GM12878 (cell line): ENCODE measurements around the gene CHCHD6. TPM values are rescaled to one million over a fixed set of nuclear protein-coding genes. Genes with fewer than 3 reads are reported as not detected.

Experiments
- ATAC-seq: fragments of 200-7000 bp; cut with Tn5 transposase; 3 replicates; pipeline ENCODE4 v1.9.1; 2020; ENCODE audit warnings: mild to moderate bottlenecking, moderate library complexity
- BruUV-seq: library from RNA; stranded (reverse); fragments of 400-500 nt; replicated peaks from 2 replicates; lab custom pipeline; 2021; lab: Mats Ljungman, UMichigan
- CTCF ChIA-PET: fragments of 300-600 bp; sonication (Branson Sonifier 250); formaldehyde crosslinking; extraction: SDS; loops from one replicate; lab custom pipeline; 2021; ENCODE audit warnings: inconsistent platforms; lab: Yijun Ruan, JAX
- POLR2A ChIA-PET: fragments of 350-600 bp; formaldehyde crosslinking; extraction: SDS; loops from one replicate; lab custom pipeline; 2021; ENCODE audit warnings: inconsistent platforms; lab: Charles Lee
- RAD21 ChIA-PET: fragments of 300-600 bp; sonication (Branson Sonifier 250); formaldehyde crosslinking; loops from one replicate; lab custom pipeline; 2023; ENCODE audit warnings: antibody characterized with exemption; ENCODE audit not compliant: unreplicated experiment; lab: Charles Lee
- SMC1A ChIA-PET: fragments of 300-600 bp; sonication (Branson Sonifier 250); formaldehyde crosslinking; loops from one replicate; lab custom pipeline; 2023; ENCODE audit not compliant: unreplicated experiment, uncharacterized antibody; lab: Charles Lee
- DNase-seq: peaks from one replicate; pipeline ENCODE4 v3.0.0-alpha.2; 2011; ENCODE audit warnings: low read depth, low spot score
- FAIRE-seq: peaks from 3 replicates; lab custom pipeline; 2011; peaks lifted over from hg19 to GRCh38; lab: Jason Lieb, UNC
- H2AFZ ChIP-seq: 2 replicates; pipeline ENCODE4 v1.6.0; 2011; ENCODE audit warnings: low read depth, low read length, control low read depth; ENCODE audit not compliant: control insufficient read depth
- H3K27ac ChIP-seq: 2 replicates; pipeline ENCODE4 v1.5.1; 2011; ENCODE audit warnings: control low read depth; ENCODE audit not compliant: control insufficient read depth, insufficient read depth
- H3K27me3 ChIP-seq, 2 experiments: replicated peaks in 1 of 2; 2 replicates each; pipeline versions ENCODE4 v1.6.0 to v1.6.1; 2011; ENCODE audit warnings: low read length in 1 of 2; ENCODE audit not compliant: control insufficient read depth in 2 of 2, insufficient read depth in 2 of 2
- H3K36me3 ChIP-seq, 2 experiments: 2 replicates each; pipeline ENCODE4 v1.5.1; 2011; ENCODE audit warnings: low read length in 1 of 2; ENCODE audit not compliant: control insufficient read depth in 2 of 2, insufficient read depth in 2 of 2
- H3K4me1 ChIP-seq: 2 replicates; pipeline ENCODE4 v1.6.1; 2011; ENCODE audit warnings: mild to moderate bottlenecking, low read length, moderate library complexity, mixed read lengths; ENCODE audit not compliant: control insufficient read depth, insufficient read depth
- H3K4me2 ChIP-seq: 2 replicates; pipeline ENCODE4 v1.6.0; 2011; ENCODE audit warnings: control low read depth; ENCODE audit not compliant: control insufficient read depth, insufficient read depth
- H3K4me3 ChIP-seq: fragments of 200-600 bp; sonication (generic); 2 replicates; pipeline ENCODE4 v1.5.1; 2016
- H3K79me2 ChIP-seq: 2 replicates; pipeline ENCODE4 v1.6.0; 2011; ENCODE audit warnings: low read length; ENCODE audit not compliant: control insufficient read depth, insufficient read depth
- H3K9ac ChIP-seq: 2 replicates; pipeline ENCODE4 v1.8.0; 2011; ENCODE audit warnings: low read length, control low read depth, mixed read lengths; ENCODE audit not compliant: control insufficient read depth, insufficient read depth
- H3K9me3 ChIP-seq: replicated peaks from 3 replicates; pipeline ENCODE4 v1.5.1; 2011; ENCODE audit warnings: mild to moderate bottlenecking, low read length; ENCODE audit not compliant: control insufficient read depth, insufficient read depth
- H4K20me1 ChIP-seq: 2 replicates; pipeline ENCODE4 v1.6.0; 2011; ENCODE audit not compliant: control insufficient read depth, insufficient read depth
- CBX3 ChIP-seq: fragments of 200-600 bp; sonication (generic); IDR thresholded peaks from 2 replicates; pipeline ENCODE4 v1.6.1; 2016; ENCODE audit warnings: low read depth, borderline replicate concordance
- CHD2 ChIP-seq: IDR thresholded peaks from 2 replicates; pipeline ENCODE4 v1.6.1; 2011; ENCODE audit warnings: low read depth, low read length, improper control_type of control experiment, borderline replicate concordance
- ESRRA ChIP-seq: IDR thresholded peaks from 2 replicates; pipeline ENCODE4 v1.6.1; 2012; ENCODE audit warnings: mild to moderate bottlenecking, low read length, improper control_type of control experiment
- EZH2 ChIP-seq: IDR thresholded peaks from 2 replicates; pipeline ENCODE4 v1.6.1; 2012; ENCODE audit warnings: low read depth, mild to moderate bottlenecking, control low read depth, inconsistent platforms, low read length, borderline replicate concordance; ENCODE audit not compliant: control insufficient read depth
- HDAC6 ChIP-seq: fragments of 200-600 bp; sonication (generic); IDR thresholded peaks from one replicate; pipeline ENCODE4 v1.8.0; 2017; ENCODE audit warnings: antibody characterized with exemption; ENCODE audit not compliant: unreplicated experiment
- IKZF1 ChIP-seq: fragments of 450-650 bp; conservative IDR thresholded peaks from 2 replicates; pipeline ENCODE4 v1.6.1; 2017; ENCODE audit warnings: antibody characterized with exemption, mild to moderate bottlenecking
- NBN ChIP-seq: fragments of 450-650 bp; IDR thresholded peaks from 2 replicates; pipeline ENCODE4 v1.6.1; 2016
- RAD21 ChIP-seq: IDR thresholded peaks from 2 replicates; pipeline ENCODE4 v1.6.1; 2011; ENCODE audit warnings: mild to moderate bottlenecking, low read depth, low read length, moderate library complexity; ENCODE audit not compliant: insufficient read depth
- RB1 ChIP-seq: fragments of 450-650 bp; formaldehyde crosslinking; IDR thresholded peaks from 2 replicates; pipeline ENCODE4 v1.6.1; 2017; ENCODE audit warnings: mild to moderate bottlenecking, borderline replicate concordance
- RBBP5 ChIP-seq: fragments of 200-600 bp; sonication (generic); conservative IDR thresholded peaks from 2 replicates; pipeline ENCODE4 v1.6.1; 2016
- SMAD1 ChIP-seq: fragments of 450-650 bp; IDR thresholded peaks from 2 replicates; pipeline ENCODE4 v1.6.1; 2018; ENCODE audit warnings: mild to moderate bottlenecking, low read depth; ENCODE audit not compliant: partially characterized antibody
- ZNF207 ChIP-seq: fragments of 450-650 bp; IDR thresholded peaks from 2 replicates; pipeline ENCODE4 v1.6.1; 2014; ENCODE audit warnings: antibody characterized with exemption, mild to moderate bottlenecking, borderline replicate concordance
- WGBS: methylation state at CpG from one replicate; pipeline ENCODE4 v1.1.6; 2016; ENCODE audit warnings: low lambda C conversion rate; ENCODE audit not compliant: insufficient replicate concordance, insufficient coverage; ENCODE audit errors: missing lambda C conversion rate; 5-methylcytosine and 5-hydroxymethylcytosine counted together
- in situ Hi-C: fragments of 300-500 bp; cut with MboI; formaldehyde crosslinking; loops from 9 replicates; pipeline ENCODE4 v1.14.3; 2018; ENCODE audit warnings: mixed read lengths
- intact Hi-C: fragments of 100-400 bp; cut with micrococcal nuclease; formaldehyde crosslinking; loops from one replicate; pipeline ENCODE4 v1.14.2; 2022; ENCODE audit not compliant: unreplicated experiment
- polyA plus RNA-seq, 11 experiments: library from polyadenylated mRNA; depleted of rRNA in 4 of 11; unstranded in 6 of 11; stranded (reverse) in 5 of 11; fragments of >200 nt; fragmentation: Nextera tagmentation in 4 of 11; fragmentation: Illumina TruSeq in 1 of 11; extraction: Ambion mirVana in 4 of 11; extraction: Trizol in 1 of 11; gene quantifications; 1 replicate in 1 of 11; 2 replicates in 10 of 11; pipeline versions ENCODE4 v1.2.1 to v1.2.3, GENCODE V29; 2011 to 2016; ENCODE audit warnings: inconsistent platforms in 2 of 11, missing spikeins in 2 of 11, low read depth in 1 of 11
- total RNA-seq, 4 experiments: library from RNA; depleted of rRNA in 3 of 4; stranded (reverse); fragments of >200 nt in 3 of 4; fragmentation: Illumina TruSeq in 1 of 4; extraction: Trizol in 1 of 4; gene quantifications; 2 replicates each; pipeline versions ENCODE4 v1.2.1 to v1.2.3, GENCODE V29; 2013 to 2021
- TF ChIP-seq, protein P1 (sequence below): fragments of 450-650 bp; IDR thresholded peaks from 2 replicates; pipeline ENCODE4 v1.6.1; 2017; ENCODE audit warnings: low read depth, mild to moderate bottlenecking, moderate library complexity

The CHCHD6 gene
- total and polyA plus RNA-seq, 10 of the 15 experiments (the other 5 are each of a cell fraction or from before 2014, with no cell fraction given): 2.7 to 16.7 (median 12.3) TPM

DNA sequence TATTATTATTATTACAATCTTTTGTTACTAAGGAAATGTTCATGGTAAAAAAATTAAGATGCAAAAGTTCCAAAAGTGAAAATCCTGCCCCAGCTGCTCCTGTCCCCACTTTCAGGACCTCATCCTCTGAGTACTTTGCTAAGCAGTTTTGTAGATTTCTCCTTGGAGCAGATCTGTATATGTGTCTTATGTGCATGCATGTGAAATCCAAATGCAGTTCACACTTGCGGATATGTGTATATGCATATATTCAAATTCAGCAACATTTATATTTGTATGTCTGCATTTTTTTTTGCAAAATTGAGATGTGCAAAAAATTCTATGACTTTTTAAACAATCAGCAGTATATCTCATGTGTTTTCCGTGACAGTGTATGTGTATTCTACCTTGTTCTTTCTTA is 19.2 kb downstream of the CHCHD6 start:
- H4K20me1 ChIP-seq: no peaks in the 10 kb centered on the region
- POLR2A ChIA-PET: no interaction called here
- in situ Hi-C loops: no loop called here
- H3K79me2 ChIP-seq: no peaks in the 10 kb centered on the region
- H3K27ac ChIP-seq: no peak overlapping the region
- BruUV-seq: no TSS peak
- H3K27me3 ChIP-seq: no peaks in the 10 kb centered on the region
- no peaks in the 10 kb centered on the region; the same call in 2 of the 3 replicates for H3K9me3 ChIP-seq
- FAIRE-seq (no peak), DNase-seq (no peak), ATAC-seq (no peak)
- intact Hi-C loops: no loop called here
- H3K36me3 ChIP-seq: 0 out of 4 replicates have a peak, but pooled peaks cover 0 to 4% of the 10 kb centered on the region in 2 experiments
- 97% methylated on average over 2 of the region's 2 CpGs for WGBS
- H3K4me1 ChIP-seq: no peaks in the 10 kb centered on the region
- SMC1A ChIA-PET: no interaction called here
- TF ChIP-seq CBX3 (no peak), HDAC6 (no peak)
- TF ChIP-seq, all 136 proteins: peak for 0
- Histone ChIP-seq H3K4me3 (no peak overlapping the region), H3K9ac (no peak overlapping the region), H2AFZ (no peak overlapping the region), H3K4me2 (no peak overlapping the region)
- ChIA-PET RAD21 (no interaction called here), CTCF (interaction anchor here (0.6 kb wide), 1 partner anchor 39 kb away, joined by 4 read pairs; no protein-coding TSS in a partner anchor)

DNA sequence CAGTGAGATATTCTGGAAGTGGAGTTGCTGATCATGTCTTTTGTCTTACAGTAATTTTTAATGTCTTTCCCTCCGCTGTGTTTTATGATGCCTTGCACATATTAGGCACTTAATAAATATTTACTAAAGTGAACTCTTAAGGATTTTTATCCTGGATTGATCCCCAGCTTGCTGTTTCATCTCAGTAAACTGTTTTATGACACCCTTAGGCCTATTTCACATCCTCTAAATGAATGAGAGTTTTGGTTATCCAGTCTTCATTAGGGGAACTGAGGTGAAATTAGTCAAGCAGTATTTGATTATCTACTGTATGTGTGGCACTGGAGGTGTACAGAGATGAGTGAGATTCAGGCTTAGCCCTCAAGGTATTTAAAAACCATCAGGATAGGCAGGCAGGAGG is 19.8 kb downstream of the CHCHD6 start:
- in situ Hi-C loops: no loop called here
- 89% methylated on average over 1 of the region's 1 CpG for WGBS
- SMC1A ChIA-PET: no interaction called here
- Histone ChIP-seq H4K20me1 (no peaks in the 10 kb centered on the region), H3K4me3 (no peak overlapping the region), H2AFZ (no peak overlapping the region), H3K9ac (no peak overlapping the region), H3K4me1 (no peaks in the 10 kb centered on the region), H3K27ac (no peak overlapping the region), H3K9me3 (no peaks in the 10 kb centered on the region; the same call in 2 of the 3 replicates), H3K36me3 (0 out of 4 replicates have a peak, but pooled peaks cover 0 to 4% of the 10 kb centered on the region in 2 experiments), H3K4me2 (no peak overlapping the region), H3K27me3 (no peaks in the 10 kb centered on the region), H3K79me2 (no peaks in the 10 kb centered on the region)
- intact Hi-C loops: no loop called here
- DNase-seq: no peak
- FAIRE-seq: no peak
- RAD21 ChIA-PET: no interaction called here
- POLR2A ChIA-PET: no interaction called here
- no TSS peak for BruUV-seq
- ATAC-seq: no peak
- CTCF ChIA-PET: no interaction called here
- TF ChIP-seq, protein P1, sequence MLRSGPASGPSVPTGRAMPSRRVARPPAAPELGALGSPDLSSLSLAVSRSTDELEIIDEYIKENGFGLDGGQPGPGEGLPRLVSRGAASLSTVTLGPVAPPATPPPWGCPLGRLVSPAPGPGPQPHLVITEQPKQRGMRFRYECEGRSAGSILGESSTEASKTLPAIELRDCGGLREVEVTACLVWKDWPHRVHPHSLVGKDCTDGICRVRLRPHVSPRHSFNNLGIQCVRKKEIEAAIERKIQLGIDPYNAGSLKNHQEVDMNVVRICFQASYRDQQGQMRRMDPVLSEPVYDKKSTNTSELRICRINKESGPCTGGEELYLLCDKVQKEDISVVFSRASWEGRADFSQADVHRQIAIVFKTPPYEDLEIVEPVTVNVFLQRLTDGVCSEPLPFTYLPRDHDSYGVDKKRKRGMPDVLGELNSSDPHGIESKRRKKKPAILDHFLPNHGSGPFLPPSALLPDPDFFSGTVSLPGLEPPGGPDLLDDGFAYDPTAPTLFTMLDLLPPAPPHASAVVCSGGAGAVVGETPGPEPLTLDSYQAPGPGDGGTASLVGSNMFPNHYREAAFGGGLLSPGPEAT: no peak
- TF ChIP-seq CHD2: no peak
- TF ChIP-seq RAD21: no peak
- no peak for TF ChIP-seq SMAD1
- TF ChIP-seq IKZF1: no peak
- TF ChIP-seq ESRRA: no peak
- TF ChIP-seq ZNF207: no peak
- no peak for TF ChIP-seq EZH2
- no peak for TF ChIP-seq RBBP5
- TF ChIP-seq RB1: no peak
- TF ChIP-seq NBN: no peak
